A549 treated with Mapracorat at 1 μM for 4 hours (cell line): Measurements from ENCODE around the gene BET1L. TPM values are rescaled to one million over a fixed set of nuclear protein-coding genes. Genes with fewer than 3 reads are reported as not detected.

Source experiments
- total RNA-seq: library from RNA; stranded (reverse); fragments of 200-300 nt; extraction: Qiagen RNA extraction; gene quantifications from 5 replicates; pipeline ENCODE4 v1.2.3, GENCODE V29; 2022

Gene BET1L, protein sequence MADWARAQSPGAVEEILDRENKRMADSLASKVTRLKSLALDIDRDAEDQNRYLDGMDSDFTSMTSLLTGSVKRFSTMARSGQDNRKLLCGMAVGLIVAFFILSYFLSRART
- 37.3 to 46.4 TPM (median 44.1 TPM) in 5 replicates for total RNA-seq

DNA sequence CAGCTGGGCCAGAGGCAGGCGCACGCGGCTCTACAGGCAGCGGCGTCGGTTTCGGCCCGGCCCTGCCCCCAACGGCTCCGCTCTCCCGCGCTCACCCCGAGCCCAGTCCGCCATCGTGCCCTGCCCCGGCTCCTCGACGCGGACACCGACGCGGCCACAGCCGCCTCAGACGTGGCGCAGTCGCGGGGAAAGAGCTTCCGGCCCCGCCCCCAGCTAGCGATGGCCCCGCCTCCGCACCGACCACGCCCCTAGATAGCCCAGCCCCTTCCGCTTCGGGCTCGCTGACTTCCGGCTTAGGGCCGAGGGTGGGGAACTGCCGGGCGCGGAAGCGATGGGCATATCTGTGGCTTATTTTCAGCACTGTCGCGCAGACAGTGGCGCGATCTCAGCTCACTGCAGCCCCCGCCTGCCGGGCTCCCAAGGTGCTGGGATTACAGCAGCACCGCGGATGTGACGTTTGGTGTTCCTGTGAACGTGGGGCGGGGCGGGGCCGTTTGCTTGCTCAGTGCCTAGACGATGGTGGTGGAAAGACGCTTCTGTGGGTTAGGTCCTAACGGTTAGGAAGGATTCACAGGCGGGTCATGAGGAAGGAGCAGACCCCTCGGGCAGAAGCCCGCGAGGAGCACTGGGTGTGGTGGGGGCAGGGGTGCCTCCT is at the start of gene BET1L, which contains the start of gene RIC8A:
Gene BET1L (minus strand): TSS at position 192 of the 655 bp plus-strand sequence. CDS start 78 bp downstream, at position 114.
Gene RIC8A (plus strand): TSS at position 501 of the 655 bp plus-strand sequence. CDS start 1,147 bp downstream, outside the sequence.

GRCh38 chr11:236774-237767 is 29.9 kb upstream of the BET1L start, which contains the start of gene PSMD13:
Gene PSMD13 (plus strand): TSS chr11:236976. CDS start chr11:237050, 74 bp downstream.

DNA sequence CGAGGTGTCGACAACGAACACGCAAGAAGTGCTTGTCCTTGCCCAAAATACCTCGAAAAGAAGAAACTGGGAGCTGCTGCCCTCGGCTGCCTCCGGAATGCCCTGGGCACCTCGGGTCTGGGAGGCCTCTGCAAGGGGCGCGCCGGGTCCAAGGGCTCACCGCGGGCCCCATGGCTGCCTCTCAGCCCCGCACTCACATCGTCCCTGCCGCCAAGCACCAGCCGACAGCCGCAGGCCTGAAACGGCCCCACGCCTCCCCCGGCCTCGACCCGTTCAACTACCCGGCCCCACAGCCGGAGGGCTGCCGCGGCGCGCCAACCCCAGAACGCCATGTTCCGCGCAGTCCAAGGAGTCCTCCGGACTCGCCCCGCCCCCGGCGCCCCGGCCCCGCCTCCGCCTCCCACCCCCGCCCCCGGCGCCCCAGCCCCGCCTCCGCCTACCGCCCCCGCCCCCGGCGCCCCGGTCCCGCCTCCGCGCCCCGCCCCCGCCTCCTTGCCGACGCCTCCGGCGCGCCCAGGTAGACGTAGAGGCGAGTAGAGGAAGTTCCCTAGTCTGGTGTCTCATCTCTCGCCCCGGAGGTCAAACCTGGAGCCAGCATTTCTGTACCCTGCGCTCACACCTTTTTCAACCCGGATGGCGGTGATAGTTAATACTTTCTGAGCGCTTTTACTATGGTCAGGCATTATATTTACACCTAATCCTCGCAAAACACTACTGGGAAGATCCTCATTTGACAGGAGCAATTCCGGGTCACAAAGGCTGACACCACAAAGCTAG is 29.0 kb upstream of the BET1L start, which contains the start of gene SIRT3:
Gene SIRT3 (minus strand): TSS at position 346 of the 777 bp plus-strand sequence. CDS start 14 bp downstream, at position 332.

GRCh38 chr11:192674-193128 is 14.5 kb downstream of the BET1L start, which contains the start of gene SCGB1C1:
Gene SCGB1C1 (plus strand): TSS chr11:193078. CDS start chr11:193100, 22 bp downstream.

Other genes with a start within 250 kb of the BET1L start
- gene SCGB1C1, start 14.3 kb downstream of the BET1L start, total RNA-seq, result not detected in 5 replicates
- 117 to 140 TPM (median 122 TPM) in 5 replicates for gene RIC8A, start 309 bp upstream of the BET1L start, total RNA-seq
- gene SIRT3, start 28.9 kb upstream of the BET1L start, total RNA-seq, result 18.1 to 24.4 TPM (median 19.8 TPM) in 5 replicates
- 166 to 190 TPM (median 177 TPM) in 5 replicates for gene PSMD13, start 29.6 kb upstream of the BET1L start, total RNA-seq
- not detected in 5 replicates for gene NLRP6, start 71.0 kb upstream of the BET1L start, total RNA-seq
- 6.8 to 14.5 TPM (median 11.5 TPM) in 5 replicates for gene PGGHG, start 81.7 kb upstream of the BET1L start, total RNA-seq
- not detected in 5 replicates for gene IFITM5, start 92.1 kb upstream of the BET1L start, total RNA-seq
- gene IFITM2, start 100.4 kb upstream of the BET1L start, total RNA-seq, result 57.0 to 66.9 TPM (median 63.2 TPM) in 5 replicates
- 0.36 to 0.80 TPM (median 0.52 TPM) in 5 replicates for gene IFITM1, start 106.6 kb upstream of the BET1L start, total RNA-seq
- gene IFITM3, start 113.5 kb upstream of the BET1L start, total RNA-seq, result 23.0 to 37.6 TPM (median 29.5 TPM) in 5 replicates
- gene B4GALNT4, start 162.1 kb upstream of the BET1L start, total RNA-seq, result 11.8 to 23.3 TPM (median 18.8 TPM) in 5 replicates
- 24.1 to 42.6 TPM (median 38.1 TPM) in 5 replicates for gene PKP3, start 186.8 kb upstream of the BET1L start, total RNA-seq
- 62.5 to 93.9 TPM (median 85.8 TPM) in 5 replicates for gene SIGIRR, start 207.6 kb upstream of the BET1L start, total RNA-seq
- gene ANO9, start 234.6 kb upstream of the BET1L start, total RNA-seq, result 0.64 to 1.3 TPM (median 0.88 TPM) in 5 replicates
- gene PTDSS2, start 242.9 kb upstream of the BET1L start, total RNA-seq, result 33.8 to 48.0 TPM (median 43.2 TPM) in 5 replicates